PC-9 (cell line): ENCODE data around the gene CEBPA. TPM values are rescaled to one million over a fixed set of nuclear protein-coding genes. Genes with fewer than 3 reads are reported as not detected.

Experiments
- BruUV-seq: library from RNA; stranded (reverse); fragments of 400-500 nt; replicated peaks from 2 replicates; lab custom pipeline; 2021; lab: Mats Ljungman, UMichigan
- CTCF ChIA-PET: fragments of 300-600 bp; sonication (Branson Sonifier 250); formaldehyde crosslinking; loops from one replicate; lab custom pipeline; 2022; ENCODE audit warnings: antibody characterized with exemption; lab: Charles Lee
- POLR2A ChIA-PET: fragments of 300-600 bp; sonication (Branson Sonifier 250); formaldehyde crosslinking; loops from one replicate; lab custom pipeline; 2022; ENCODE audit warnings: antibody characterized with exemption; ENCODE audit not compliant: unreplicated experiment; lab: Charles Lee
- DNase-seq, 2 experiments: peaks; one replicate each; pipeline versions ENCODE4 v3.0.0 to v3.0.0-alpha.2; 2015 to 2022; ENCODE audit warnings: mixed read lengths in 1 of 2
- H2AFZ ChIP-seq: fragments of 200-600 bp; sonication (generic); 2 replicates; pipeline ENCODE4 v1.8.1; 2017; ENCODE audit warnings: antibody characterized with exemption
- H3F3A ChIP-seq: fragments of 200-600 bp; sonication (generic); 2 replicates; pipeline ENCODE4 v1.8.1; 2017; ENCODE audit warnings: antibody characterized with exemption, mild to moderate bottlenecking, low read depth; ENCODE audit not compliant: insufficient read depth
- H3K27ac ChIP-seq: fragments of 200-600 bp; sonication (generic); 2 replicates; pipeline ENCODE4 v1.6.1; 2016; ENCODE audit warnings: mixed run types
- H3K27me3 ChIP-seq: fragments of 200-600 bp; sonication (generic); 2 replicates; pipeline ENCODE4 v1.6.1; 2016; ENCODE audit warnings: low read depth, mixed run types; ENCODE audit not compliant: insufficient read depth
- H3K36me3 ChIP-seq: fragments of 200-600 bp; sonication (generic); 2 replicates; pipeline ENCODE4 v1.6.1; 2016; ENCODE audit warnings: low read depth, mixed run types
- H3K4me1 ChIP-seq: fragments of 200-600 bp; sonication (generic); replicated peaks from 2 replicates; pipeline ENCODE4 v1.6.1; 2016; ENCODE audit warnings: mixed run types; ENCODE audit not compliant: insufficient read depth
- H3K4me2 ChIP-seq: fragments of 200-600 bp; sonication (generic); 2 replicates; pipeline ENCODE4 v1.6.1; 2017; ENCODE audit warnings: mixed run types
- H3K4me3 ChIP-seq: fragments of 200-600 bp; sonication (generic); 2 replicates; pipeline ENCODE4 v1.6.1; 2016; ENCODE audit warnings: mixed run types
- H3K79me2 ChIP-seq: fragments of 200-600 bp; sonication (generic); 2 replicates; pipeline ENCODE4 v1.6.1; 2017; ENCODE audit warnings: low read depth, mixed run types
- H3K9me2 ChIP-seq: fragments of 200-600 bp; sonication (generic); 2 replicates; pipeline ENCODE4 v1.8.1; 2017; ENCODE audit warnings: mild to moderate bottlenecking; ENCODE audit not compliant: insufficient read depth
- H3K9me3 ChIP-seq: fragments of 200-600 bp; sonication (generic); 2 replicates; pipeline ENCODE4 v1.8.1; 2016; ENCODE audit warnings: low read depth; ENCODE audit not compliant: insufficient read depth
- H4K20me1 ChIP-seq: fragments of 200-600 bp; sonication (generic); 2 replicates; pipeline ENCODE4 v1.8.1; 2017; ENCODE audit not compliant: insufficient read depth
- EZH2 ChIP-seq: fragments of 200-600 bp; sonication (generic); IDR thresholded peaks from 2 replicates; pipeline ENCODE4 v1.8.0; 2017; ENCODE audit warnings: antibody characterized with exemption, low read depth
- intact Hi-C: fragments of 100-400 bp; cut with micrococcal nuclease; formaldehyde crosslinking; loops from one replicate; pipeline ENCODE4 v1.10.0; 2022; ENCODE audit not compliant: unreplicated experiment
- total RNA-seq: library from RNA; stranded (reverse); gene quantifications from 2 replicates; pipeline ENCODE4 v1.2.3, GENCODE V29; 2021
- TF ChIP-seq, protein P1 (sequence below): fragments of 200-600 bp; sonication (generic); conservative IDR thresholded peaks from 2 replicates; pipeline ENCODE4 v1.6.1; 2017; ENCODE audit warnings: mixed run types, antibody characterized with exemption, mild to moderate bottlenecking, moderate library complexity

Gene CEBPA
- total RNA-seq, 1 experiment from 2014 or later = 8.9 TPM

DNA sequence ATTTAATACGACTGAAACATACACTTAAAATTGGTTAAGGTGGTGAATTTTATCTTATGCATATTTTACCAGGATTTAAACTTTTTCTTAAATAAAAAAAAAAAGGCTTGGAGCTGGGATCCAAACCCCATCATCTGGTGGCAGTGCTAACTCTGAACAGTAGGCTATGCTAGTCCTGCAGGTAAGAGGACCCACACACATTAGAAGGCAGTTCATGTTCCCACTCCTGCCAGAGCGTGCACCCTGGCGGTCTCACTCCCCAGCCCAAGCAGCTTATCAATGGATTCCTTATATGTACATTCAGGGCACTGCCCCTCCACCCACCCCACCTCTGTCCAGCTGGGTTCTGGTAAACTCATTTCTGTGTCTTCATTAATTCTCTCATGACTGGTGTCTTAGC, 31.3 kb upstream of the CEBPA start:
- no peak overlapping the region for H3K27ac ChIP-seq
- H3F3A ChIP-seq = no peaks in the 10 kb centered on the region
- ChIA-PET POLR2A (no interaction called here), CTCF (no interaction called here)
- BruUV-seq = no TSS peak
- no peaks in the 10 kb centered on the region for H4K20me1 ChIP-seq
- no peaks in the 10 kb centered on the region for H3K9me2 ChIP-seq
- H2AFZ ChIP-seq = no peak overlapping the region
- intact Hi-C loops = no loop called here
- H3K36me3 ChIP-seq = no peaks in the 10 kb centered on the region
- no peak for DNase-seq
- no peaks in the 10 kb centered on the region for H3K79me2 ChIP-seq
- no peaks in the 10 kb centered on the region for H3K9me3 ChIP-seq
- no peaks in the 10 kb centered on the region for H3K27me3 ChIP-seq
- H3K4me1 ChIP-seq = no peaks in the 10 kb centered on the region
- TF ChIP-seq EZH2 = no peak
- TF ChIP-seq, protein P1, sequence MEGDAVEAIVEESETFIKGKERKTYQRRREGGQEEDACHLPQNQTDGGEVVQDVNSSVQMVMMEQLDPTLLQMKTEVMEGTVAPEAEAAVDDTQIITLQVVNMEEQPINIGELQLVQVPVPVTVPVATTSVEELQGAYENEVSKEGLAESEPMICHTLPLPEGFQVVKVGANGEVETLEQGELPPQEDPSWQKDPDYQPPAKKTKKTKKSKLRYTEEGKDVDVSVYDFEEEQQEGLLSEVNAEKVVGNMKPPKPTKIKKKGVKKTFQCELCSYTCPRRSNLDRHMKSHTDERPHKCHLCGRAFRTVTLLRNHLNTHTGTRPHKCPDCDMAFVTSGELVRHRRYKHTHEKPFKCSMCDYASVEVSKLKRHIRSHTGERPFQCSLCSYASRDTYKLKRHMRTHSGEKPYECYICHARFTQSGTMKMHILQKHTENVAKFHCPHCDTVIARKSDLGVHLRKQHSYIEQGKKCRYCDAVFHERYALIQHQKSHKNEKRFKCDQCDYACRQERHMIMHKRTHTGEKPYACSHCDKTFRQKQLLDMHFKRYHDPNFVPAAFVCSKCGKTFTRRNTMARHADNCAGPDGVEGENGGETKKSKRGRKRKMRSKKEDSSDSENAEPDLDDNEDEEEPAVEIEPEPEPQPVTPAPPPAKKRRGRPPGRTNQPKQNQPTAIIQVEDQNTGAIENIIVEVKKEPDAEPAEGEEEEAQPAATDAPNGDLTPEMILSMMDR = no peak
- no peak overlapping the region for H3K4me3 ChIP-seq
- H3K4me2 ChIP-seq = no peak overlapping the region

DNA sequence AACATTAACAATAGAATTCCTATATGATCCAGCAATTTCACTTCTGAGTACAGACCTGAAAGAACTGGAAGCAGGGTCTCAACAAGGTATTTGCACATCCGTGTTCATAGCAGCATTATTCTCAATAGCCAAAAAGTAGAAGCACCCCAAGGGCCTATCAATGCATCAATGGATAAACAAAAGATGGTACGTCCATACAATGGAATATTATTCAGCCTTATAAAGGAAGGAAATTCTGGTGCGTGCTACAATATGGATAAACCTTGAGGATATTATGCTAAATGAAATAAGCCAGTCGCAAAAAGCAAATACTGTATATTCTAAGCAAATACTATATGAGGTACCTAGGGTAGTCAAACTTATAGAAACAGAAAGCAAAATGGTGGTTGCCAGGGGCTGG, 30.8 kb upstream of the CEBPA start:
- no peak overlapping the region for H3K4me3 ChIP-seq
- BruUV-seq = no TSS peak
- ChIA-PET CTCF (no interaction called here), POLR2A (no interaction called here)
- H2AFZ ChIP-seq = no peak overlapping the region
- no peaks in the 10 kb centered on the region for H3K4me1 ChIP-seq
- no peak overlapping the region for H3K27ac ChIP-seq
- H4K20me1 ChIP-seq = no peaks in the 10 kb centered on the region
- H3F3A ChIP-seq = no peaks in the 10 kb centered on the region
- H3K36me3 ChIP-seq = no peaks in the 10 kb centered on the region
- H3K79me2 ChIP-seq = no peaks in the 10 kb centered on the region
- H3K27me3 ChIP-seq = no peaks in the 10 kb centered on the region
- no peaks in the 10 kb centered on the region for H3K9me3 ChIP-seq
- intact Hi-C loops = no loop called here
- DNase-seq = no peak
- TF ChIP-seq, protein P1 = no peak
- TF ChIP-seq EZH2 = no peak
- no peaks in the 10 kb centered on the region for H3K9me2 ChIP-seq
- no peak overlapping the region for H3K4me2 ChIP-seq

DNA sequence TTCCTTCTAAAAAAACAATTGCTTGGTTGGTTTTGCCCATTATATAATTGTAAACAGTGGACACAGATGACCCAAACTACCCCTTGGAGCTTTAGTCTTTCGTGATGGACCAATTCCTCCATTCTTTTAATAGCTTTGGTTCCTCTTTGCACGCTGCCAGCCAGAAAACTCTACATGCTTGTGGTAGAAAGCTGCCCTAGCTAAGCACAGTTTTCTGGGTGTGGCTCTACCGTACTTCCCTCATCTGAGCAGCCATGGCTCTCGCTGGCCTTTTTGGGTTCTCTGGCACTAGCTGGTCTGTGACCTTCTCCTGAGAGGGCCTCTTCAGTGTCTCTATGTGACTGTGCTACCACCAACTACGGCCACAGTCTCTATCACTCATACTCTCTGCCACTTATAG, 29.9 kb upstream of the CEBPA start:
- H4K20me1 ChIP-seq = no peaks in the 10 kb centered on the region
- no peaks in the 10 kb centered on the region for H3K79me2 ChIP-seq
- intact Hi-C loops = no loop called here
- H3K4me1 ChIP-seq = no peaks in the 10 kb centered on the region
- no peaks in the 10 kb centered on the region for H3K9me3 ChIP-seq
- POLR2A ChIA-PET = no interaction called here
- TF ChIP-seq, protein P1 = no peak
- no peak for TF ChIP-seq EZH2
- DNase-seq = no peak
- no peak overlapping the region for H3K4me3 ChIP-seq
- H3F3A ChIP-seq = no peaks in the 10 kb centered on the region
- H3K27ac ChIP-seq = no peak overlapping the region
- H2AFZ ChIP-seq = no peak overlapping the region
- BruUV-seq = no TSS peak
- no peaks in the 10 kb centered on the region for H3K9me2 ChIP-seq
- CTCF ChIA-PET = no interaction called here
- no peak overlapping the region for H3K4me2 ChIP-seq
- no peaks in the 10 kb centered on the region for H3K36me3 ChIP-seq
- H3K27me3 ChIP-seq = no peaks in the 10 kb centered on the region
